HUES64 (cell line): ENCODE measurements around the gene RPS28.

Experiments used
- H3K27ac ChIP-seq: 2 replicates; pipeline ENCODE4 v1.7.0; 2013; ENCODE audit warnings: low read depth, low read length, inconsistent platforms
- H3K27me3 ChIP-seq: 2 replicates; pipeline ENCODE4 v1.6.1; 2013; ENCODE audit warnings: mild to moderate bottlenecking, low read length; ENCODE audit not compliant: insufficient read depth
- H3K36me3 ChIP-seq: 2 replicates; pipeline ENCODE4 v1.6.1; 2013; ENCODE audit warnings: mild to moderate bottlenecking, low read length; ENCODE audit not compliant: insufficient read depth
- H3K4me1 ChIP-seq: 2 replicates; pipeline ENCODE4 v1.6.1; 2013; ENCODE audit warnings: mild to moderate bottlenecking, low read length, moderate library complexity; ENCODE audit not compliant: insufficient read depth
- H3K4me3 ChIP-seq: 2 replicates; pipeline ENCODE4 v1.5.1; 2013; ENCODE audit warnings: mild to moderate bottlenecking, low read length, moderate library complexity
- H3K9ac ChIP-seq: 2 replicates; pipeline ENCODE4 v1.6.1; 2013; ENCODE audit warnings: mild to moderate bottlenecking, low read depth, low read length
- H3K9me3 ChIP-seq: 2 replicates; pipeline ENCODE4 v1.6.1; 2013; ENCODE audit warnings: low read depth, low read length; ENCODE audit not compliant: insufficient read depth
- WGBS: fragments of 150-250, 120-280 bp; methylation state at CpG from one replicate; pipeline ENCODE4 v1.1.7; 2013; ENCODE audit warnings: missing lambda C conversion rate; 5-methylcytosine and 5-hydroxymethylcytosine counted together

Gene RPS28

DNA sequence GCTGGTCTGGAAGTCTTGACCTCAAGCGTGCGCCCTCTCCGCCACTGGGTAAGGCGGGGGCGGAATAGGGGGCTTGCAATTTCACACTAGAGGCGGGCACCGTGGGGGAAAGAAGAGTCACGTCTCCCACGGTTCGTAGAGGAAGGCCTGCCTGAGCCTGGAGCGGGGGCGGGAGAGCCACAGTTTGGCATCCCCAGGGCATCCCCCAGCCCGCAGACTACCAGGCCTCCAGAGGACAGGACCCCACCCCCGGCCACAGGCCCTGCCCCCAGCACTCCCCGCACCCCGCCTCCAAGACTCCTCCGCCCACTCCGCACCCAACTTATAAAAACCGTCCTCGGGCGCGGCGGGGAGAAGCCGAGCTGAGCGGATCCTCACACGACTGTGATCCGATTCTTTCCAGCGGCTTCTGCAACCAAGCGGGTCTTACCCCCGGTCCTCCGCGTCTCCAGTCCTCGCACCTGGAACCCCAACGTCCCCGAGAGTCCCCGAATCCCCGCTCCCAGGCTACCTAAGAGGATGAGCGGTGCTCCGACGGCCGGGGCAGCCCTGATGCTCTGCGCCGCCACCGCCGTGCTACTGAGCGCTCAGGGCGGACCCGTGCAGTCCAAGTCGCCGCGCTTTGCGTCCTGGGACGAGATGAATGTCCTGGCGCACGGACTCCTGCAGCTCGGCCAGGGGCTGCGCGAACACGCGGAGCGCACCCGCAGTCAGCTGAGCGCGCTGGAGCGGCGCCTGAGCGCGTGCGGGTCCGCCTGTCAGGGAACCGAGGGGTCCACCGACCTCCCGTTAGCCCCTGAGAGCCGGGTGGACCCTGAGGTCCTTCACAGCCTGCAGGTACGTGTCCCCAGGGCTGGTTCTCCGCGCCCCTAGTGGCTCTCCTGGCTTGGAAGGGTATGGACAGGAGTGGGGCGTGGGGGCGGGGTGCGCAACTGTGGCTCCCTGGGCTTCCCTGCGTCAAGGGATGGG is 42.8 kb downstream of the RPS28 start, which contains the start of gene ANGPTL4:
TSS of gene ANGPTL4 (plus strand) at position 353 of the 969 bp plus-strand sequence. CDS start at position 520, 167 bp downstream.
- H3K4me3 ChIP-seq, result peak within 1 kb of the TSS; percentile 79
- H3K36me3 ChIP-seq, result 0 out of 2 replicates have a peak, but pooled peaks cover 3% of the 10 kb centered on the region
- H3K9me3 ChIP-seq, result no peaks in the 10 kb centered on the region
- under 1% methylated on average over 81 of the region's 81 CpGs for WGBS
- H3K9ac ChIP-seq, result peak within 1 kb of the TSS; percentile 58
- H3K27ac ChIP-seq, result peak within 1 kb of the TSS; percentile 52; the same call in 1 of the 2 replicates
- peaks cover 22% of the 10 kb centered on the region for H3K4me1 ChIP-seq
- H3K27me3 ChIP-seq, result peaks cover 33% of the 10 kb centered on the region

GRCh38 chr19:8366121-8366581 is 44.9 kb downstream of the RPS28 start:
- 94% methylated on average over 11 of the region's 11 CpGs for WGBS
- Histone ChIP-seq H3K27me3 (peaks cover 33% of the 10 kb centered on the region), H3K9ac (no peak overlapping the region), H3K4me1 (peaks cover 22% of the 10 kb centered on the region), H3K9me3 (no peaks in the 10 kb centered on the region), H3K27ac (no peak overlapping the region), H3K4me3 (no peak overlapping the region), H3K36me3 (0 out of 2 replicates have a peak, but pooled peaks cover 9% of the 10 kb centered on the region)

- H3K9me3 ChIP-seq, result no peaks in the 10 kb centered on the region
- 53% methylated on average over 13 of the region's 13 CpGs for WGBS
- H3K36me3 ChIP-seq, result 0 out of 2 replicates have a peak, but pooled peaks cover 9% of the 10 kb centered on the region
- H3K4me1 ChIP-seq, result peaks cover 19% of the 10 kb centered on the region
- peak overlapping the region; percentile 67 for H3K9ac ChIP-seq
- H3K27ac ChIP-seq, result peak overlapping the region; percentile 91
- H3K27me3 ChIP-seq, result peaks cover 29% of the 10 kb centered on the region
- H3K4me3 ChIP-seq, result peak overlapping the region; percentile 44
Measured at GRCh38 chr19:8366961-8367326, 45.6 kb downstream of the RPS28 start.

DNA sequence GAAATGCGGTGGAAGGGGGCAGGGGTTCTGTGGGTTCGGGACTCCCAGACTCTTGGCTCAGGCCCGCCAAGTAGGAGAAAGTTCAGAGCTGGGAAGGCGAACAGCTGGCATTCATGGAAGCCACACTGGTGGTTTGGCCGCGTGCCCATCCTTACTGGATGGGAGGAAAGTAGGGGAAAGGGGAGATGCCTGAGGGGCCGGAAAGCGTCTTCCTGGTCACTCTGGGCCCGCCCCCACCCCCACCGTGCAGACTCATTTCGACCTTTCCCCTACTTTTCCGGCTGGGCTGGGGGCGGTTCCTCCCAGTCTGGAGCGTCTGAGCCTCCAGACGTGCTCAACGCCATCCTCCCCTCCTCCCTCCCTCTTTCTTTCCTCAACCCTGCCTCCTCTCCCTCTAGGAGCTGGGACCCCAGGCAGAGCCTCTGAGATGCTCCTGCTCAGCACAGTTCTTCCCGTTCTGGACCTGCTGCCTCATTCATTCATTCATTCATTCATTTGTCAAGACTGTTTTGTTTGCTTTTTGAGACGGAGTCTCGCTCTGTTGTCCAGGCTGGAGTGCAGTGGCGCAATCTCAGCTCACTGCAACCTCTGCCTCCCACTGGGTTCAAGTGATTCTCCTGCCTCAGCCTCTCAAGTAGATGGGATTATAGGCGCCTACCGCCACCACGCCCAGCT is 46.2 kb downstream of the RPS28 start:
- peaks cover 25% of the 10 kb centered on the region for H3K27me3 ChIP-seq
- peak overlapping the region; percentile 44 for H3K4me3 ChIP-seq
- H3K27ac ChIP-seq, result peak overlapping the region; percentile 91
- peaks cover 18% of the 10 kb centered on the region for H3K4me1 ChIP-seq
- H3K9ac ChIP-seq, result peak overlapping the region; percentile 67
- H3K36me3 ChIP-seq, result peaks cover 10% of the 10 kb centered on the region; the same call in 1 of the 2 replicates
- H3K9me3 ChIP-seq, result no peaks in the 10 kb centered on the region
- WGBS, result 28% methylated on average over 21 of the region's 23 CpGs

DNA sequence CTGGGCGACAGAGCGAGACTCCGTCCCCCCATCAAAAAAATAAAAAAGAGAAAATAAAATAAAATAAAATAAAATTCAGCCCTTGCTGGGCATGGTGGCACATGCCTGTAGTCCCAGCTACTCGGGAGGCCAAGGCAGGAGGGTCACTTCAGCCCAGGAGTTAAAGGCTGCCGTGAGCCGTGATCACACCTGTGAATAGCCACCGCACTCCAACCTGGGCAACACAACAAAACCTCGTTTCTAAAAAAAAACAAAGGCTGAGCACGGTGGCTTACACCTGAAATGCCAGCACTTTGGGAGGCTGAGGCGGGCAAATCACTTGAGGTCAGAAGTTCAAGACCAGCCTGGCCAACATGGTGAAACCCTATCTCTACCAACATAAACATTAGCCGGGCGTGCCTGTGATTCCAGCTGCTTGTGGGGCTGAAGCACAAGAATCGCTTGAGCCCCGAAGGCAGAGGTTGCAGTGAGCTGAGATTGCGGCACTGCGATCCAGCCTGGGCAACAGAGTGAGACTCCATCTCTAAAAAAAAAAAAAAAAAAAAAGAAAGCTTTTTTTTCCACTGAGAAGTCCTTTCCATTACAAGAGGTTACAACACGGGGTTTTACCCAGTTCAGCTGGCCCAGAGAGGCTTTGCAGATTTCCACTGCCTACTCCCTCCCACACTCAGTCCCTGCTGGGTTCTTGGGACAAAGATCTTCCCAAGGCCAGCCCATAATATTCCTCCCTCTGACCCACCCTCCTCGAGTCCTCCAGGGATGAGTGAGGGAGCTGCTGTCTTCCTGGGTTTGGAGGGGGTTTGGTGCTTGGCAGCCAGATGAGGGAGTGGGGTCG is 49.1 kb downstream of the RPS28 start:
- Histone ChIP-seq H3K4me3 (no peak overlapping the region), H3K27me3 (peaks cover 6% of the 10 kb centered on the region), H3K9ac (no peak overlapping the region), H3K36me3 (peaks cover 13% of the 10 kb centered on the region; the same call in 1 of the 2 replicates), H3K4me1 (peaks cover 13% of the 10 kb centered on the region), H3K9me3 (no peaks in the 10 kb centered on the region), H3K27ac (no peak overlapping the region)
- whole genome bisulfite sequencing, result 89% methylated on average over 16 of the region's 19 CpGs

DNA sequence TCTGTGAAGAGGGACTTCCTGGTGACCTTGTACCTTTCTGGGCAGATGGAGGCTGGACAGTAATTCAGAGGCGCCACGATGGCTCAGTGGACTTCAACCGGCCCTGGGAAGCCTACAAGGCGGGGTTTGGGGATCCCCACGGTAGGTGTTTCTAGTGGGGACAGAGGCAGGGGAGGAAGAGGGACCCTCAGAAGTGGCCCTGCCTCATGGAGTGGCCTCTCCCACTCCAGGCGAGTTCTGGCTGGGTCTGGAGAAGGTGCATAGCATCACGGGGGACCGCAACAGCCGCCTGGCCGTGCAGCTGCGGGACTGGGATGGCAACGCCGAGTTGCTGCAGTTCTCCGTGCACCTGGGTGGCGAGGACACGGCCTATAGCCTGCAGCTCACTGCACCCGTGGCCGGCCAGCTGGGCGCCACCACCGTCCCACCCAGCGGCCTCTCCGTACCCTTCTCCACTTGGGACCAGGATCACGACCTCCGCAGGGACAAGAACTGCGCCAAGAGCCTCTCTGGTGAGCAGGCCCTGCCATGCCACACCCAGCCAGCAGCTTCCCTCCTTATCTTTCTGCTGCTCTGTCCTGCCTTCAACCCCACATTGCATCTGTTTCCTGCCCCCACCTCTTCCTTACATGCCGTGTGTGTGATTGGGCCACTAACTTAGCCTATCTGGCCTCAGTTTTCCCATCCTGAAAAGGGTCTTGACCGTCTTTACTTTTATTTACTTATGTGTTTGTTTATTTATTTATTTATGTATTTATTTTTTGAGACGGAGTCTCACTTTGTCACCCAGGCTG is 49.9 kb downstream of the RPS28 start:
- Histone ChIP-seq H3K27me3 (no peaks in the 10 kb centered on the region), H3K9me3 (no peaks in the 10 kb centered on the region), H3K4me1 (peaks cover 13% of the 10 kb centered on the region), H3K36me3 (peaks cover 13% of the 10 kb centered on the region; the same call in 1 of the 2 replicates), H3K4me3 (no peak overlapping the region), H3K9ac (no peak overlapping the region), H3K27ac (no peak overlapping the region)
- WGBS, result 91% methylated on average over 27 of the region's 28 CpGs
